Lower leg skin (tissue), 3 donors: Measurements from ENCODE around the gene RAD9B.

Experiments
- POLR2A ChIP-seq, 2 donors: fragments of 450-650 bp; IDR thresholded peaks; one replicate each; pipeline ENCODE4 v1.6.1; 2016 to 2017; ENCODE audit warnings: antibody characterized with exemption in 2 of 2, mild to moderate bottlenecking in 1 of 2, moderate library complexity in 1 of 2
- TF ChIP-seq, protein P1 (sequence below), 3 donors: fragments of 450-650 bp; IDR thresholded peaks; one replicate each; pipeline ENCODE4 v1.5.1; 2016; ENCODE audit warnings: antibody characterized with exemption in 3 of 3, mild to moderate bottlenecking in 3 of 3, moderate library complexity in 2 of 3

DNA sequence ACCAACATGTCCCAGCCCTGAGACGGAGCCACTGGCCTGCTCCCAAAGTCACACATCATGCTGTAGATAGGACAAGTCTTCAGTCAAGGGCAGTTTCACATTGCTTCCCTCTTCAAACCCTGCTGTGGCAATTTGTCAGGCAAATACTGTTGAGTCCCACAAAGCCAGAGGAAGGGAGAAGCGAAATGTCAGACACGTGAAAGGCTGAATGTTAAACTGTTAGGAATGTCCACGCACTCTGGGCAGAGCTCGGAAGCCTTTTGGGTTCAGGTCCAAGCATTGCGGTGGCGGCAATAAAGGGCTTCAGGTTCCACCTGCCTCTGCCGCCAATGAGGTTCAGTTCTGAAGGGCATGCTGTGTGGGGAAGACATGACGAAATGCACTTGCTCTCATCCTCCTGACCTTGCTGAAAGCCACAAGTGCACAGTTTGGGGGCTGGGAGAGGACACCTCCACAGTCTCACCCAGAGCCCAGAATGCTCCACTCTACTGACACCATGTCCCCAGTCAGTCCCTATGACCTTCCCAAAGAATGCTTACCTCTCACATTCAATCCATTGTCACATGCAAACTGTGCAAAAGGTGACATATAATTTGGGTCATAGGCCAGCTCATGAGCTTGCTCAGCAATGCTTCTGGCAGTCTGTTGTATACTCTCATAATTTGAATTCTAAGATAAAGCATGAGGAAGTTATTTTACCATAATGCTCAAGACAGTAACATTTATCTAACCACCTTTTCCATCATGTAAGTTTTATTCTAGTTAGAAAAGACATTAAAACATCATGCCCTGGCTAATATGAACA, 35.7 kb downstream of the RAD9B start:
- TF ChIP-seq, protein P1, sequence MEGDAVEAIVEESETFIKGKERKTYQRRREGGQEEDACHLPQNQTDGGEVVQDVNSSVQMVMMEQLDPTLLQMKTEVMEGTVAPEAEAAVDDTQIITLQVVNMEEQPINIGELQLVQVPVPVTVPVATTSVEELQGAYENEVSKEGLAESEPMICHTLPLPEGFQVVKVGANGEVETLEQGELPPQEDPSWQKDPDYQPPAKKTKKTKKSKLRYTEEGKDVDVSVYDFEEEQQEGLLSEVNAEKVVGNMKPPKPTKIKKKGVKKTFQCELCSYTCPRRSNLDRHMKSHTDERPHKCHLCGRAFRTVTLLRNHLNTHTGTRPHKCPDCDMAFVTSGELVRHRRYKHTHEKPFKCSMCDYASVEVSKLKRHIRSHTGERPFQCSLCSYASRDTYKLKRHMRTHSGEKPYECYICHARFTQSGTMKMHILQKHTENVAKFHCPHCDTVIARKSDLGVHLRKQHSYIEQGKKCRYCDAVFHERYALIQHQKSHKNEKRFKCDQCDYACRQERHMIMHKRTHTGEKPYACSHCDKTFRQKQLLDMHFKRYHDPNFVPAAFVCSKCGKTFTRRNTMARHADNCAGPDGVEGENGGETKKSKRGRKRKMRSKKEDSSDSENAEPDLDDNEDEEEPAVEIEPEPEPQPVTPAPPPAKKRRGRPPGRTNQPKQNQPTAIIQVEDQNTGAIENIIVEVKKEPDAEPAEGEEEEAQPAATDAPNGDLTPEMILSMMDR (IDR thresholded peaks at IDR 0.05) = no peak
- TF ChIP-seq POLR2A (IDR thresholded peaks at IDR 0.05) = no peak
